HG02938 (cell line): Measurements from ENCODE around the gene SIK3.

Experiments used
- ATAC-seq: cut with Tn5 transposase; IDR thresholded peaks from one replicate; pipeline ENCODE4 v1.9.1; 2021; ENCODE audit warnings: mild to moderate bottlenecking, moderate library complexity; ENCODE audit not compliant: unreplicated experiment

SIK3 gene

GRCh38 chr11:116901964-116902688 is 196.1 kb downstream of the SIK3 start:
- ATAC-seq, result no peak

DNA sequence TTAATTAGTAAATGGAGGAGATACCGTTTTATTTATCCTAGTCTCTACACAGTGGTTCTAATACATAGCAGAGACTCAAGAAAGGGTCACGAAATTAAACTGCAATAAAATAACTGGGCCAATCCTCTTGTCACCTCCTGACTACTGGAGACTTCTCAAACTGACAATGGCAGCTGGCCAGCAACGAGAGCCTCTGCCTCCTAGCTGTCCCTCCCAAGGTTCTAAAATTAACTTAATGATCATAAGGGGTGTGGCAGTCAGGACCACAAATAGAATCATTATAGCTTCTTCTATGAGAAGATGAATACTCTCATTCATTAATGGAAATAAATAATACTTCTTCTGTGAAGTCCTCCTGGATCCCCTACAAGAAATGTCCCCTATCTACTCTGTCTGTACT is 197.0 kb downstream of the SIK3 start:
- no peak for ATAC-seq

- ATAC-seq, result no peak
Measured at GRCh38 chr11:116896211-116896610, 202.0 kb downstream of the SIK3 start.

DNA sequence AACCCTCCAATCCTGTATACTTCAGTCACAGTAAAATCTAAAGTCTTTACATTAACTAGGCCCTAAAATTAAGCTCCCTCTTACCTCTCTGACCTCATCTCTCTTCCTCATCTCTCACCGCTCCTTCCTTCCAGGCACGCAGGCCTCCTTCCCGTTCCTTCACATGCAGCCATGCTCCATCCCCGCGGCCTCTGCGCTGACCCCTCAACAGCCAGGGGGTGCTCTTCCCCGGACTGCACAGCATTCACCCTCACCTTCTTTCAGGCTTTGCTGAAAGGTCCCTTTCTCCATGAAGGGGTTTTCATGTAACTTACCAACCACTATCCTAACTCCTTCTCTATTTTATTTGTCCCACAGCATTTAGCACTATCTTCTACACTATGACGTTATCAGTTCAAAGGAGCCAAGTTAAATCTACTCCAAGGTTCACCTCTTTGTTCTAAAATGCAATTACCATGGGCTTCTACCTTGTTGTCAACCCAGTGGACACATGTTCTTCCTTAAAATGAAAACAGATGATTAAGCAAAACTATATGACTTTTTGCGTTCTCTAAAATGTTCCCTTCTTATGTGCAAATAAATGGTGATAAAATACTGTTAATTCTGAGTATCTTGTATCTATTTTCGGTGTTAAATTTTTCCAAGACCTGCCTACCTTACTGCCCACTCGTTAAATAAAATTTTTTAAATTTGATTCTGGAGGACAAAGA is 203.0 kb downstream of the SIK3 start:
- ATAC-seq, result no peak

DNA sequence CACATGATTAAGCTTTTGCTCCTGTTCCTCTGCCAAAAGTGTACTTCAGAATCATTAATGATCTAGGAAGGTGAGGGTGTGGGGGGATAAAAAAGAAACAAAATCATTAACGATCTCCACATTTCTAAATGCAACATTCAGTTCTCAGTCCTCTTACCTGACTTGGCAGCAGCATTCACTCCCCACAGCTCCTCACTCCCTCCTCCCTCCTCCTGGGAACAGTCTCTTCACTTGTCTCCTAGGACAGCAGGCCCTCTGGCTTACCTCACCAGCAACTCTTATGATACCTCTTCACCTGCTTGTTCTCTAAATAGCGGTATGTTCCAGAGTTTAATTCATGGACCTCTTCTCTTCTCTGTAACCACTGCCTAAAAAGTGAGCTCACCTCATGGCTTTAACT is 204.3 kb downstream of the SIK3 start:
- no peak for ATAC-seq

GRCh38 chr11:116893437-116893836 is 204.8 kb downstream of the SIK3 start:
- no peak for ATAC-seq

- ATAC-seq, result no peak
Measured at GRCh38 chr11:116892374-116892773, 205.9 kb downstream of the SIK3 start.

DNA sequence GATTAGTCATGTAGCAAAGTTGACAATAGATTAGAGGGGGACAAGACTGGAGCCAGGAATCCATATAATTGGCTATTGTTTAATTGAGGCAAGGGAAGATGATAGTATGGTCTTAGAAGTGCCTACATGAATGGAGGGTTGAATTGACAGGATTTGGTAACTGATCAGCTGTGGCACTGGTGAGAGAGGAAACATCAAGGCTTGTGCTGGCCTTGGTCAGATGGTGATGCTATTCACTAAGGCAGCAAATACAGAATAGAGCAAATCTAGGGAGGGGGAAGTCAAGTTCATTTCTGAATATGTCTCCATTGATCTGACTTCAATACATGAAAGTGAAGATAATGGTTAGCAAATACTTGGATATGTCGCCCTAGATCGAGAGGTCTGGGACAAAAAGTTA is 206.5 kb downstream of the SIK3 start:
- ATAC-seq, result no peak

DNA sequence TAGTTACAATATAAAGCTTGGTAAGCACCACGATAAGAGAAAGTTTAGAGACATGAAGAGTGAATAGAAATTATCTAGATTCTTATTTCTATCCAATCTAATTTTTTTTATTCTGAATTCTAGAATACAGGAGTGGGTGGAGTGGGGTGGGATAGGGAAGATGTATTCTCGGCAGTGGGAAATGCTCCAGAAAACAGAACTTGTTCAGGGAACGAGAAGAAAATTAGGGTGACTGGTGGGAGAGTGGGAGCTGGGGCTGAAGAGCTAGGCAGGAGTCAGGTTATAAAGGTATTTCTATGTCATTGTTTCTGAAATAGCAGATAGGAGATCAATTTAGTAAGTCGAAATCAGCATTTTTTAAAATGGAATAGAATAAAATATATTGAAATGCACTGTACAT is 207.6 kb downstream of the SIK3 start:
- ATAC-seq, result no peak

- peak; percentile 77 for ATAC-seq
Measured at GRCh38 chr11:116890193-116890592, 208.0 kb downstream of the SIK3 start.

DNA sequence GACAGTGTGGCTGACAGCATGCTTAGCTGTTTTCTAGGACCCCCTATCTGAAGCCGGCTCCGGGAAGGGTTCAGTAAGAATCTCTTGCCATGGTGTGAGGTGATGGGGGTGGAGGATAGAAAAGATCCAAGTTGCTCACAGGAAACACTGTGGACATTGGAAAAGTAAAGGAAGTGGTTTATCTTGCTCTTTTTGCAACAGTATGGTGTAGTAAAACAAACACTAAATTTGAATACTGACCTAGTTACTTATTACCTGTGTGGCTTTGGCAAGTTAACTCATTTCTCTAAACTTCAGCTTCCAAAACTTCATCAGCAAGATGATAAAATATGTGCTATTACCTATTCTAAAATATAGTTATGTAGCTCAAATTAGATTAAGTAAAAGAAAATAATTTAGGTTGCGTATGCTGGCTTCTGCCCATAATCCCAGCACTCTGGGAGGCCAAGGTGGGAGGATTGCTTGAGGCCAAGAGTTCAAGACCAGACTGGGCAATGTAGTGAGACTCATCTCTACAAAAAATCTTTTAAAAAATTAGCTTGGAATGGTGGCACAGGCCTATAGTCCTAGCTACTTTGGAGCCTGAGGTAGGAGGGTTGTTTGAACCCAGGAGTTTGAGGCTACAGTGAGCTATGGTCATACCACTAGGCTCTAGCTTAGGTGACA is 209.2 kb downstream of the SIK3 start:
- ATAC-seq, result peak; percentile 55

GRCh38 chr11:116888024-116888423 is 210.2 kb downstream of the SIK3 start:
- ATAC-seq, result no peak

DNA sequence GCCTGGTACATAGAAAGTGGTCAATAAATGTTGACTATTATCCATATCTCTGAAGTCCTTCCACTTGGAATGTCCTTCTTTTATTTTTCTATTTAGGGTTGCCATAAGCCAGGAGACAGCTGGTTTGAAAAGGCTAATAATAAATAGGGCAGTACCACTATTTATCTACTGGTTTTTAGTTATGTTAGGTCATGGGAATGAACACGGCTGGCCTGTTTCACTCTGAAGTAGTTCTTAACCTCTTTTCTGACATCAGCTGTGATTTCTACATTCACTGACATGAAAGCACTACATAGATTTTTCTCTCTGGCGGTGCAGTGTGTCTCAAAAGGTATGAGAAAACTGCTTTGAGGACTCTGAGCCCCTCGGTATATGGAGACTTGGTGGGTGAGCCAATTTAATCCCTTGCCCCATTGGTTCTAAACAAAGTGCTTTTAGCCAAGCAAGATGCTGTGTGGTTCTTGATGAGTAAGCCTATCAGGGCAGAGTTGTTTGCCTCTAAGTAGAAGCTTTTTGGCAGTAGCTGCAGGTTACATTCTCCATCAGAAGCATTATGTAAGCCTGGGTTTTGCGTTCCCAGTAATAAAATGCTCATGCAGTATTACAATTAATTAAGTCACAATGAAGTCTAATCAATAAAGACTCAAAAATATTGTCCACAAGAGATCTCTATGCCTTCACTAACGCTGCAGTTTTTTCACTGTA is 212.1 kb downstream of the SIK3 start:
- no peak for ATAC-seq

- ATAC-seq, result no peak
Measured at GRCh38 chr11:116882386-116882785, 215.8 kb downstream of the SIK3 start.

- ATAC-seq, result no peak
Measured at GRCh38 chr11:116881143-116881542, 217.1 kb downstream of the SIK3 start.

DNA sequence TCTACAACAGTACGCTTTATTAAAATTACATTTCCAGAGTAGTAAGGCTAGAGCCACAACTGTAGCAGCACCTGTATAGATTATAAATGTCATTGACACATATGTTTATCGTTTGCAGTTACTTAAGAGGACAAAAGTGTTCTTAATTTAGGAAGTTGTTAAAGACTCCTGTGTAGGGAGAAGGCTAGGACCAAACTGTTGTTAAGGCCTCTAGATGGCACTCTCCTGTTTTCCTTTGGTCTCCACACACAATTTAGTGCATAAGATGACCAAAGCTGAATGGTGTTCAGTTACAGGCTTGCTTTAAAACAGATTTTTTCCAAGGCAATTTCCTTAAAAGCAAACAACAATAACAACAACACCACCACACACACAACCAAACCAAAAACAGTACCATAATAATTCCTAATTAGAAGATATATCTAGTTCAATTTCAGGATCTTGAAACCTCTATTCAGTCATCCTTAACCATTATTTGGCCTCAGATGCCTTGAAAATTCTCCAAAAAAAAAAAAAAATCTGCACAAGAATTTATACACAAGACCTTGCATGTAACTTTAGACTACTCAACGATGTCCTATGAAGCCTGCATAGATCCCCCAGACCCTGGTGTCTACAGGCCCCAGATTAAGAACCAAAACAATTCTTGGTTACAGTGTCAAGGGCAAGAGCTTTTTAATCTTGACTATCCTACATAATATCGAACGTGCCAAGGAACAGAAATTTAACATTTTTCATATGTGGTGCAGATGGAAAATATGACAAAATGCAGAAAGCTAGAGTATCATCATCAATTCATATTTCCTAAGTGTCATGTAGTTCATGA is 218.2 kb downstream of the SIK3 start:
- no peak for ATAC-seq

- ATAC-seq, result no peak
Measured at GRCh38 chr11:116876656-116877055, 221.6 kb downstream of the SIK3 start.

DNA sequence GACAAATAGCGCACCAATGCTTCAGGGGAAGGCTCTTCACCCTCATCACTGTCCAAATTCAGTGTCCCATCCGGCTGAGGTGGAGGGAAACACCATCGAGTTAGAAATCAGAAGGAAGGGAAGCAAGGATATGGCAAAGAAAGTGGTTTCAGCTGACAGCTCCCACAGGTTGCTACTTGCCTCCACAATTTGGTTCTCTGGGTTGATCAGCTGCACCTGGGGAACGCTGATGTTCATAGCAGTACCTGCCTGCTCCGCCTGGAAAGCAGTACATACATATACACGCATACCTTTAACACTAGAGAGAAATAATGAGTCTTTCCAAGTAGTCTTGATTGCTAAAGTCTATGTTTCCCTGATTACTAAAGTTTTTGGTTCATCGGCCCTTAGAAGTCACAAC is 223.0 kb downstream of the SIK3 start:
- ATAC-seq, result no peak

DNA sequence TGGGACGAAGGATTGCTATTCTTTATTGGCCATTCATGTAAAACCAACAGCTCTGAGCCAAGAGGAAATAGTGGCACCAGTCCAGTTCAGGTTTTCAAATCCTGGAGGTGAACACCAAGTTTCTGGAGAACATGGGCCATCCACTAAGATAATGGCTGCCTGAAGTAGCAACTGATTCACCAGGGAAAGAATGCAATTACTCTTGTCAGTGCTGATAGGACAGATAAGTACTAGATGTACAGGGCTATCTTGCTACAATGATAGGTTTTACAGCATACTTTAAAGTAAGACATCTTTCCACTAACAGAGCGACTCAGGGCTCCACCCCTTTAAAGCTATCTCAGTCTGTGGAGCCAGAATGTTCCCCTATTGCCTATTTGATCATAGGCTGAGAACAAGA is 224.0 kb downstream of the SIK3 start:
- ATAC-seq, result no peak

DNA sequence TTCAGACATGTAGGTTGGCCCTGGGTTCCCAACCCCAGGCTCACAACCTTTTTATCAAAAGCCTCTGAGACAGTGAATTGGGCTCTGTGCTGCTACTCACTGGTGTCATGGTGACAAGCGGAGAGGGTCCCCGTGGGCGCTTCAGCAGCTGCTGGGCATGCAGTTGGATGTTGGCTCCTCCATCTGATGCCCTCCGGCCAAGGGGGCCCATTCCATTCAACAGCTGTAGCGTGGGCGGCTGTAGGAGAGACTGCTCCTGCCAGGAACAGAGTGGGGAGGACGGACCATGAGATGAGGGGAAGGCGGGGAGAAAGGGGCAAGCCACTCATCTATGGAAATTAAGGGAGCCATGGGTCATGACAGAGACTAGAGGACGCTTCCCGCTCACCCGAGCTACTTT is 224.8 kb downstream of the SIK3 start:
- no peak for ATAC-seq

GRCh38 chr11:116871248-116871647 is 227.0 kb downstream of the SIK3 start:
- no peak for ATAC-seq
